Left lobe of liver (tissue), 2 donors: ENCODE data around the gene RBM17. TPM values are rescaled to one million over a fixed set of nuclear protein-coding genes. Genes with fewer than 3 reads are reported as not detected.
A peak's percentile ranks its signal among the peaks of the same experiment; 100 is the strongest.
"Not testable (repeated sequence)": the region's sequence is repeated elsewhere in the genome, so short reads cannot be mapped to it uniquely, and the experiment has no call there.

Experiments
- ATAC-seq: fragments of 200-7000 bp; cut with Tn5 transposase; one replicate; pipeline ENCODE4 v1.9.1; 2020; ENCODE audit warnings: mild to moderate bottlenecking, moderate library complexity
- DNase-seq: peaks from one replicate; pipeline ENCODE4 v3.0.0-alpha.2; 2020; ENCODE audit warnings: low spot score
- total RNA-seq: library from RNA; stranded (reverse); gene quantifications from one replicate; pipeline ENCODE4 v1.2.1, GENCODE V29; 2021
- donor health status: DM: no; HTN: no; CAD: no; lungs with moderate emphysema.
- donor health status: DM: no; HTN: yes; CAD: no.

Gene RBM17
- total RNA-seq, 1 donor from 2014 or later: 24.3 TPM

DNA sequence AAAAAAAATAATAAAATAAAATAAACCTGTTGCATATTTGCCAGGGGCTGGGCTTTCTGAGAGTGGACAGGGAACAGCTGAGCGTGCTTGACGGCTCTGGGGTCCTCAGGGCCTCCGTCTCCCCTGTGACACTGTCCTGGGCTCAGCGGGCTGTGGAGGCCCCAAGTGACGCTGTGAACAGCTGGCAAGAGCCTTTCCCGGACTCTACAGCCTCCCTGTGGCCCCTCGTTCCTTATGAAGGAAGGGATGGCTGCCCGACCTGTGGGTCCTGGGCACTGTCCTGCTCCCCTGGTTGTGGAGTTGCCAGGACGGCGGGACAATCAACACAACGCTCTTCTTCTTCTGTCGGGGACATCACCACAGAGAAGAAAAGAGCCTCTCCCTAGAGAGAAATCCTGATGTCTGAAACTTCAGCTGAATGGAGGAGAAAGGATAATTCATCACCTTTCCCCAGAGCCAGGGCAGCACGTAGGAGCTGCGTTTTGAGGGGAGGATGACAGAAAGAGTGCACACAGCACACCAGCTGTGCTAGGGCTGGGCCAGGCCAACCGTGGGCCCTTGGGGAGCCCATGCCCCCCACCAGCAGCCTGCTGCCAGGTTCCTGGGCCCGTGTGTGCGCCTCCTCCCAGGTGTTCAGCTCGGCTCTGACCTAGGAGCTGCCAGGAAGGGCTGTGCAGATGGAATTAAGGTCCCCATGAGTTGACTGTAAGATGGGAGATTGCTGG, 45.4 kb downstream of the RBM17 start:
- no peak for DNase-seq
- no peak for ATAC-seq

DNA sequence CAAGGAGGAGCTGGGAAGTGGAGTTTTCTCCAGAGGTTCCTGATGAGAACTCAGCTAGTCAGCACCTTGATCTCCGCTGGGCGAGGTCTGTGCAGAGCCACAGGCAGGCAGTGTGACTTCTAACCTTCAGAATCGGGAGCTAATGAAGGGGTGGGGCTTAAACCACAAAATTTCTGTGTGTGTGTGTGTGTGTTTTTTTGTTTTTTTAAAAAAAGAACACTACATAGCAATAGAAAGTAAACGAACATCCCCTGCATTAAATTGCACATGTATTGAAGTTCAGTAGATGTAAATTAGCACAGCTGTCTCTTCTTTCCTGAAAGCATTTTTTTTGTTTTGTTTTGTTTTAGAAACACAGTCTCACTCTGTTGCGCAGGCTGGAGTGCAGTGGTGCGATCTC, 46.2 kb downstream of the RBM17 start:
- ATAC-seq: no peak
- no peak for DNase-seq

DNA sequence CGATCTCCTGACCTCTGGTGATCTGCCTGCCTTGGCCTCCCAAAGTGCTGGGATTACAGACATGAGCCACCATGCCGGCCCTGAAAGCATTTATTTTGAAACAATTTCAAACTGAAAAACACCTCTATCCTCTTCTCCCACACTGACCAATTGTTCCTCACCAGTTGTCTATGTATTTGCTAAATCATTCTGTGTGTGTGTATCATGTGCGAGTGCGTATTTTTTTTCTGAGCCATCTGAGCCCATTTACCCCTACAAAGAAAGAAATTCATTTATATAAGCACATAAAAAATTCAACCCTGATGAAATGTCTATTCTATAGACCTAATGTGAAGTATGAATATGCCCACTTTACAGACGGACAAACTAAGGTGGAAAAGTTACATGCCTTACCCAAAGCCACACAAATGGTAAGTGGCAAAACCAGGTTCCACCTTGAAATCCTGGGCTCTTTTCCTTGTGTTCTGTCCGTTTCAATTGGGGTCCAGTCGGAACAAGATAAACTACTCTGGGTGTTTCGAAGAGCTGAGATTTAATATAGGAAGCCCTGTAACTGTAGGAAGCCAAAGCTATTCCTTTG, 46.8 kb downstream of the RBM17 start:
- no peak for ATAC-seq
- DNase-seq: no peak

DNA sequence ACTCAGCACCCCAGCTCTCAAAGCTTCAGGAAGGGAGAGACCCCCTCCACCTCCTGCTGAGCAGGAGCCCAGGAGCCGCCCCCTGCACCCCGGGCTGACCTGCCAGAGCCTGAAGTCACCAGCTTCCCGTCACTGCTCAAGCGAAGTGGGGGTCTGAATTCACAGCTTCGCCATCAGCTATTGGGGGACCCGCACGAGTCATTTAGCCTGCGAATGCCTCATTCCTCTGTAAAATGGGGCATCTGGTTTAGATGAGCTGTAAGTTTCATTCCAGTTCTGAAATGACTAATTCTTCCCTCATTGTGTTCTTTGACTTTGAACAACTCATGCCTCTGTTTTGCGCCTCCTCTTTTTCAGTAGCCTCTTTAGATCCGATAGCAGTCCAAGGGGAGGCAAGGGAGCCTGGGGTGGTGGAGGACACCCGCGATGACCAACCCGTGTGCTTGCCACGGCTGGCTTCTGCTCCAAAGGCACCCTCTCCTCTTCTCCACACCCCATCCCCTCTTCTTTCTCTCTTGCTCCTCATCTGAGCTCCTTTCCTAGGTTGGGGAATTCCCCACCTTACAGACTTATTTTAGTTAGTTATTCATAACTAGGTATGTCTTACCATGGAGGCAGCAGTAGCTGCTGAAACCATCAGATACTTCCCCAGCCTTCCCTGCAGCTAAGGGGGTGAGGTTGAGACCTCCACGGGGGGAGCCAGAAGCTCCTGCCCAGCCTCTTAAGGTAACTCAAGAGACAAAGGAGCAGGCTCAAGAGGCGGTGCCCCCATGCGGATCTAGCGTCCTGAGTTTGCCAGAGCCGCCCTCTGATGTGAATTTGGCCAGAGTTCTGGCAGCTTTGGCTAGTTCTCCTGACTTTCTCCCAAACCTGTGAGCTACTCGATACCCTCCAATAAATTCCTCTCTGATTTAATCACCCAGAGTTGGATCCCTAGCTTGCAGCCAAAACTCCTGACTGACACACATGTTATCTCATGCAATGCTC, 47.7 kb downstream of the RBM17 start:
- ATAC-seq (no peak), DNase-seq (no peak)

DNA sequence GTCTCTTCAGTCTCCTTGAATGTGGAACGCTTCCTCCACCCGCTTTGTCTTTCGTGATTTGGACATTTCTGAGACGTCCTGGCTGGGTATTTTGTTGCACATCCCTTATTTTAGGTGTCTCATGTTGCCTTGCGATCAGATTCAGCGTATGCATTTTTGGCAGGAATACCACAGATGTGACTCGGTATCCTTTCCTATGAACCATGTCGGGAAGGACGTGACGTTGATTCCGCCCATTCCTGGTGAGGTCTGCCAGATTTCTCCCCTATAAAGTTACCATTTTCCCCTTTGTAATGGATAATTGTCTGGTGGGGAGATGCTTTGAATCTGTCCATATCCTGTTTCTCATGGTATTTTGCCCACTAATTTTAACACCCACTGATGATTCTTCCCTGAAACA, 49.6 kb downstream of the RBM17 start:
- ATAC-seq (no peak), DNase-seq (no peak)

DNA sequence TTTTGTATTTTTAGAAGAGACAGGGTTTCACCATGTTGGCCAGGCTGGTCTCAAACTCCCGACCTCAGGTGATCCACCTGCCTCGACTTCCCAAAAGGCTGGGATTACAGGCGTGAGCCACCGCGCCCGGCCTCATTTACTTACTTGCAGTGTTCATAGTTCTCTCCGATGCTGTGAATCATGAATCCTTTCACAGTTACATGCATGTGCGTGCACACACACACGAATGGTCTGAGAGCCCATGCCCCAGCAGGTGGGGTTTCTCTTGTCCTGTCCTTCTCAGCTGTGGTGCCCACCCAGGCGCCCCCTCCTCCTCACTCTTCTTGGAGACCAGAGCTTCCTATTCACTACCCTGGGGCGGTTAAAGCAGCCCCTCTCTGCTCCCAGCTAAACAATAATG, 50.6 kb downstream of the RBM17 start:
- DNase-seq (no peak), ATAC-seq (no peak)

DNA sequence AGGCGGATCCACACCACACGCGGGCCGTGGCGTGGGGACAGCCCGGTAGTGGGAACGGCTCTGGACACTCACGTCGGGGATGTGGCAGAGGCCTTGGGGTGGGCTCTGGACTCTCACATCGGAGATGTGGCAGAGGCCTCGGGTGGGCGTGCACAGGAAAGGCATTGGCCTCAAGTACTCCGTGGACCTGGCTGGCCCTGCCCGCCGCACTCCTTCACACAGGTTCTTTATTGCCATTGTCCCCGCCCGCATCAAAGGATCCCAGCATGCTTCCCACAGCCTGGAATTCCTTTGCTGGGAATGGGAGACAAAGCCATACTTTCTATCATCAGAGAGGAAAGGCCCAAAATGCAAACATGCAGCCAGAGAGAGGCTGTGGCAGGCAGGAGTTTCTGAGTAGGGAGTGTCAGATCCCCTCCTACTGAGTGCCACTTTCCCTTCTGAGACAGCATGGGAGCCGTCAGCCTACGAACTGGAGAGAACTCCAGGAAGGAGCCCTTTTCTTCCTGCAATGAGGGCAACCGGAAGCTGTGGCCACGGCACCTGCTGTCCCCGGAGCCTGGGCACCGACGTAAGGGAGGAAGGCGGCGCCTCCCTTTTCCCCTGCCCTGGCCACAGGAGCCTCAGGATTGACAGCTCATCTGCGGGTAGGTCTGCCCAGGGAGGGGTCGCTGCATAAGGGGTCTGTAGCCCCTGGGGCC, 51.5 kb downstream of the RBM17 start:
- DNase-seq (no peak), ATAC-seq (no peak)

DNA sequence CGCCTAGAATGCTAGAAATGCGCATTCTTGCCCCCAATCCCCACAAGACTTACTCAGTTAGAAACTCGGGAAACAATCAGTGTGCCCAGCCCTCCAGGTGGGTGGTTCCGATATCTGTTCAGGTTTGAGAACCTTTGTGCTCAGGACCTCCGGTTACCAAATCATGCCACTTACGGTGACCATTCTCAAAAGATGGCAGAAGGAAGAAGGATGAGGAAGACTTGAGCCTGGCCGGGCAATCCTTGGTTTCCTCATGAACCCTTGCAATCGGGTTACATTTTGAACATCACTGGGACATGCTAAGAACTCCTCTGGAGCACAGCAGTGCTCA, 52.1 kb downstream of the RBM17 start:
- DNase-seq (no peak), ATAC-seq (no peak)

DNA sequence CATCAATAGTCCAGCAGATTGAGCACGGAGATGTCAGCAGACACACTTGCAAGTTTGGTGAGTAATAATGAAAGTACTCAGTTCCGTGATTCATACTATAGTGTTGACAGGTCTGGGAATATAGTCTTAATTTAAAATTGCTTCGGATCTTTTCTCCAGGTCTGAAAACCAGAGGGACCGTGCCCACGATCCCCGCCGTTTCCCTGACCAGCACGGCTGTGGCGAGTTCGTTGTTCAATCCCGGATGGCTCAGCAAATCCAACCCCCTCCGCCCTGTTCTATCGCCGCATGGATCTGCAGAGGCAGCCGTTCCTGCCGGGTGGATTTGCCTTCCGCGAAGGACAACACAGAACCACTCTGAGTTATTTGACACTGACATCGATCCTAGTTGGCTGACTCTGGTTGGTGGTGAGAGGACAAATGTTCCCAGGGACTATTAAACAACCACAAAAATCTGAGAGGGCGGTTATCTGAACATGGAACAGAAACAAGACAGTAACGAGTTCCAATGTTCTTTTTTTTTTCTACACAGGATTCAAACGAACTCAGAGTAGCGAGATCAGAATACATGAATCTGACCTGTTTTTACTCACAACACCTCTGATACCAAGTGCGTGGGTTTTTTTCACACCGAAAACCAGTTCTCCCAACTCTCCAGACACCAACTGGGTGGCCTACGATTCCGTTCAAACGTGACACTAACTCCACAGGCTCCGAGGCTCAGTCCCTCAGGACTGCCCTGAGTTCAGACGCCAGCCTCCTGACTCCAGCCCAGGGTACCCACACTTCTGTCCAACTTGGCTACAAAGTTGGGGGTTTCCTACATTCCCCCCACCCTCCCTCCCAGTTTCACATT, 52.7 kb downstream of the RBM17 start:
- ATAC-seq: peak; percentile 35
- DNase-seq: peak; percentile 67

DNA sequence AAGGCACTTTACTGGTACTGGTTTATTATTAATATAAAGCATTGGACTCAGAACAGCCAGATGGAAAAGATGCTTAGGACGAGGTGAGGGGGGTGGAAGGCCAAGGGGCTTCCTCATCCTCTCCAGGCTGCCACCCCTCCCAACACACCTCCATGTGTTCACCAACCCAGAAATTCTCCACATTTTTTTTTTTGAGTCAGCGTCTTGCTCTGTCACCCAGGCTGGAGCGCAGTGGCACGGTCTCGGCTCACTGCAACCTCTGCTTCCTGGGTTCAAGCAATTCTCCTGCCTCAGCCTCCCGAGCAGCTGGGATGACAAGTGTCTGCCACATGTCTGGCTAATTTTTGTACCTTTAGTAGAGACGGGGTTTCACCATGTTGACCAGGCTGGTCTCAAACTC, 53.4 kb downstream of the RBM17 start:
- DNase-seq, ATAC-seq: not testable (repeated sequence)

DNA sequence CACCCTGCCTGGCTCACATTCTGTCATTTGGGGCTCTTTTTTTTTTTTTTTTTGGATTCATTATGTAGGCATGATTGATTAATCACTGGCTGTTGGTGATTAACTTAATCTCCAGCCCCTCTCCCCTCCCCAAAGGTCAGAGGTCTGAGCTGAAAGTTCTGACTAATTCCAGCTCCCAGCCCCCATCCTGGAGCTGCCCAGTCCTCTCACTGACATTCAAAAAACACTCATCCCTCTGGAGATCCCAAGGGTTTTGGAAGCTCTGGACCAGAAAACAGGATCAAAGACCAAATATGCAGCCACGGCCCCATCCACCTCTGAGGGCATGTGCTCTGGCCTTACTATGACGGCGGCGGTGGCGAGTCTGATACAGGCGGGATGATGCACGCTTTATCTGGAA, 53.8 kb downstream of the RBM17 start:
- DNase-seq (no peak), ATAC-seq (no peak)

DNA sequence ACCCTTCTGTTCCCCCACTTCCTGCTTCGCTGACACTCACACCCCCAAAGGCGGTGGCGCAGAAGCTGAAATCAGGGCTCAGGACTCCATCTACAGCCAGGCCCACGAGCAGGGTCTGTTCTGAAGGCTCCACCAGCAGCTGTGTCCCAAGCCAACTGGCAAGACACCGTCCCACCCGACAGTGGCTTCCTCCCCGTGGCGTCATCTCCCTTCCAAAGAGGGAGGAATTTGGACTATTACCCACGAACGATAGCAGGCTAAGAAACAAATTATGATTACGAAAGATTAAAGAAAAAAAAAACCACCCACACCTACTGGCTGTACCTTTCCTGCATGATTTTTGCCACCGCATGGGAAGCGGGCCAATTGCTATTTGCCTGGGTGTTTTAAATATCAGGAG, 54.3 kb downstream of the RBM17 start:
- DNase-seq (peak; percentile 65), ATAC-seq (no peak)

DNA sequence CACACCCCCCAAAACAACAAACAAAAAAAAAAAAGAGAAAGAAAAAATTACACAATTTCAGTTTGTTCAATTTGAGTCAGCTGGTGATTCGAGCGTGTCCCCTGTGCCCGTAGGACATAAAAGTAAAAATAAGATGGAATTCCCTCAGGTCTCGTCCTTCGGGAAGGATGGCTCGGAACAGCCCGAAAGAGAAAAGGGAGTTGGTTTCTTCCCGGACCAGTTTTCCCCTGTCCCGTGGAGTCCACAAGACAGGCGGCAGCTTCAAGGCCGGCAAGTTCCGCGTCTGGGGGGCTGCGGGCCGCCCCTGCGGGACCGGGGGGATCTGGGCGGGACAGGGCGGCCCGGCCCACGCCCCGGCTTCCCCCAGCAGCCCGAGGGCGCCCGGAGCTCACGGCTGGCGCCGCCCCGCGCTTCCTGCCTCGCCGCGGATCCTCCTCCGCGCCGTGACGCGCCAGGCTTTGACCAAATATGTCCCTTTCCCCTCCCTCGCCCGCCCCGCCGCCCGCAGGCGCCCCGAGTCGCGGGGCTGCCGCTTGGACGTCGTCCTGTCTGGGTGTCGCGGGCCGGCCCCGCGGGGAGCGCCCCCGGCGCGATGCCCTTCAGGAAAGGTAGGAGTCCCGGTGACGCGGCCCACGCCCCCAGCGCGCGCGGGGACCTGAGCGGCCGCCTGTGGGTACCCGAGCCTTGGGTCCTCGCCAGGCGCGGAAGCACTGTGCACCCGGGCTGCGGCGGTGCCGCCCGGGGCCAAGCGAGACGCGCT, 55.8 kb downstream of the RBM17 start:
- ATAC-seq: peak; percentile 88
- peak; percentile 92 for DNase-seq

DNA sequence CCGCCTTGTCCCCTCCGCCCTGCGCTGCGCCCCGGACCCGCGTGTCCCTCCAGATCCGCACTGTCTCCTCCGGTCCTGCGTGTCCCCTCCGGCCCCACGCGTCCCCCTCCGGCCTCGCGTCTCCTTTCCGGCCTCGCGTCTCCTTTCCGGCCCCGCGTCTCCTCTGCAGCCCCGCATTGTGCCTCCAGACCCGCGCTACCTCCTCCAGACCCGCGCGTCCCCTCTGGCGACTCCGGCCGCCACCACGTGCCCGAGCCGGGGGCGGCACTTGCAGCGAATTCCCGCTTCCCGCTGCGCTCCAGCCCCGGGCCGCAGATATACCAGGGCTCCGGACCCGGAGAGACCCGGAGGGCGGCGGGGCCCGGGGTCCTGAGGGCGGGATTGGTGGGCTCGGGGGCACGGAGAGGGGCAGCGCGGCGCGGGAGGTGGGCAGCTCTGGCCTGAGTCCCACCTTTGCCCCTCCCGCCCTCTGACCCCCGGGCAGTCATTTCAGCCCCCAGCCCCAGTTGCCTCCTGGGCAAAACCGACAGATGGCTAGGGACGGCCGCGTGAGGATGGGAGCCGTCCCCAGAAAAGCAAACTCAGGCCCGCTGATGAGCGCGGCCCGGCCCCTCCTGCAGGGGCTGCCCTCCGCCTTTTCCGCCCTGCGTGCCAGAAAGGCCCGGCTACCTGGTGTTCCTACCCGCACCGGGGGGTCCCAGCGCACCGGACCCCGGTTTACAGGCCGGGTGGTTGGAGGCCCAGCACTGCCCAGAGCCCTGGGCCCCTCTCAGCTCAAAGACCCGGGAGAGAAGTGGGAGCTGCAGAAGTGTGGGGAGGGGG, 56.5 kb downstream of the RBM17 start:
- ATAC-seq (peak; percentile 7), DNase-seq (no peak)

DNA sequence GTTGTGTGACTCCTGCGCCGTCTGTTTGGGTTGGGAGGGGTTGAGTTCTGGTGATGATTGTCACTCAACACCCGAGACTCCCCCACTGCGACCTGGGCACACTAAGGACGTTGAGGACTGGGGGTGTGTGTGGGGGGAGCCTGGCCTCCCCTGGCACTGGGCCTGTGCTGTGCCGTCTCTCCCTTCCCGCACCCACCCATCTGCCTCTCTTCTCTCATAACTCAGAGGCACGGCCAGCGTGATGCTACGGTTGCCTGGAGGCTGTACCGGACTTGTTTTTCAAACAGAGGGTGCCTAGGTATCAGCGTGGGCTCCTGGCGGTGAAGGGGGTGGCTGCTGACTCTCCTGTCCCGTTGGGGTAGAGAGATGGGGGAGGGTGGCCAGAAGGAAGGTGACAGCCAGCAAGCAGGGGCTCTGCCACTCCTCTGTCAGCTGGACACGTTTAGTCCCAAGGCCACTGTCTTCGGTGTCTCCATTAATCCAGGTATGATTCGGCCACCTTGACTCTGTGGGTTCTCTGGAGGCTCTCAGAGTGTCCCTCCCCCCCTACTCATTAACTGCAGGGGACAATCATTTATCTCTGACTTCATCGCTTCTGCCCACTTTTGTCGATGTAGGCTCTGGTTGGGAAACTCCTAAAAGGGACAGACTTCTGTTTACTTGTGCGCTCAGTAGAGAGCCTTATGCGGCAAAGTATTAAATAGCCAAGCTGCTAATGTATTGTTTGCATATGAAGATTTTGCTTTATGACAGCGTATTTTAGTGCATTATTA, 57.4 kb downstream of the RBM17 start:
- no peak for DNase-seq
- ATAC-seq: no peak

DNA sequence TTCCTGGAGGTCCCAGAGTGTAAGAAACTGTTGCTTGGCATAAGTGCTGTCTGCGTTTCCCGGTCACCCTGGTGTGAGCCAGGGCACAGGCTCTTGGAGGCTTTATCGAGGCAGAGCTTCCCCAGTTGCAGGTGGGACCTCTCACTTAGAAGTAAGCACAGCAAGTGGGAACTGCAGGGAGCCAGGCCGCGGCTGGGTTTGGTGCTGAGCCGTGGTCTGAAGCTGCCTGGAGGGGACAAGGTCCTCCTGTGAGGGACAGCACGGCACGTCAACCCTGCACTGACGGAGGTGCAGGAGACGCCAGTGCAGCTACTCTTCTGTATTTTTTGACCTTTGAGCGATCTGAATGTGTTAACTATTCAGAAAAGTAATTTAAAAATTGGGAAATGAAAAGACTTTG, 58.1 kb downstream of the RBM17 start:
- DNase-seq (no peak), ATAC-seq (no peak)

DNA sequence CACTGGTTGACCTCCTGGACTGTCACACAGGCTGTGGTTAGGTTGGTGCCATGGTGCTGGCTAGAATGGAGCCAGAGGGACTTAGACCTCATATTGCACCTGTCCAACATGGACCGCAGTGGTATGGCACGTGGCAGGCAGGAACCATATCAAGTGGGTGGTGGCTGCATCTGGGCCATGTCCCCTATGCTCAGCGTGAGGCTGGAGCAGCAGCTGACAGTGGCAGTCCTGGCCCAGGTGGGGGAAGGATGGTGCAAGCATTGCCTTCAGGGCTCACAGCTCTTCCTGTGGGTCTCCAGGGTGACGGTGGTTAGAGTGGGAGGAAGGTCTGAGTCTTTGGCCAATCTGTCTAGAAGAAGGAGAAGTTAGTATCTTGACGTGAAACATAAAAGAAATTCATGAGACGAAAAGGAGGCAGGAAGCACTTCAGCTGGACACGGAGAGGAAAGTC, 59.4 kb downstream of the RBM17 start:
- DNase-seq (peak; percentile 66), ATAC-seq (peak; percentile 7)

DNA sequence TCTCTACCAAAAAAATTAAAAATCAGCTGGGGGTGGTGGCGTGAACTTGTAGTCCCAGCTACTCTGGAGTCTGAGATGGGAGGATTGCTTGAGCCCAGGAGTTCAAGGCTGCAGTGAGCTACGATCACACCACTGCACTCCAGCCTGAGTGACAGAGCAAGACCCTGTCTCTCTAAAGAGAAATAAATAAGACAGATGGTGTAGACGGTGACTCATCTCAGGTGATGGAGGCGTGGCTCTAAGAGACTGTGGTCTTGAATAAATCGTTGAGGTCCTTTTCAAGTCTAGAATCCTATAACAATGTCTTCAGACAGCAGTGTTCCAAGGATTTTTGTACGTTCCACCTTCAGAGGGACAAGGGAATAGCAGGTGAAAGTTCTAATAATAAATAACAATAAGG, 60.1 kb downstream of the RBM17 start:
- no peak for ATAC-seq

More for the DNA sequence above, 60.1 kb downstream of the RBM17 start:
- no peak for DNase-seq
